Loucy (cell line): Measurements from ENCODE around the gene RWDD1.

Source experiments
- H2AFZ ChIP-seq: fragments of 200-600 bp; sonication (generic); 2 replicates; pipeline ENCODE4 v1.6.0; 2016; ENCODE audit warnings: antibody characterized with exemption, mild to moderate bottlenecking, low read length, moderate library complexity
- H3F3A ChIP-seq: fragments of 200-600 bp; 2 replicates; pipeline ENCODE4 v1.6.0; 2016; ENCODE audit warnings: antibody characterized with exemption, low read depth, mild to moderate bottlenecking
- H3K27me3 ChIP-seq: fragments of 200-600 bp; sonication (generic); 2 replicates; pipeline ENCODE4 v1.6.1; 2014; ENCODE audit warnings: low read length, mild to moderate bottlenecking; ENCODE audit not compliant: insufficient read depth, poor library complexity, severe bottlenecking
- H3K36me3 ChIP-seq: fragments of 200-600 bp; sonication (generic); 2 replicates; pipeline ENCODE4 v1.6.1; 2016; ENCODE audit warnings: low read length; ENCODE audit not compliant: insufficient read depth
- H3K4me1 ChIP-seq: fragments of 200-600 bp; sonication (generic); 2 replicates; pipeline ENCODE4 v1.5.1; 2014; ENCODE audit warnings: low read length, mild to moderate bottlenecking; ENCODE audit not compliant: insufficient read depth, poor library complexity, severe bottlenecking
- H3K4me2 ChIP-seq: fragments of 200-600 bp; sonication (generic); 2 replicates; pipeline ENCODE4 v1.6.0; 2014; ENCODE audit warnings: antibody characterized with exemption, low read length, low read depth, mild to moderate bottlenecking; ENCODE audit not compliant: poor library complexity, severe bottlenecking
- H3K4me3 ChIP-seq: fragments of 200-600 bp; sonication (generic); 2 replicates; pipeline ENCODE4 v1.5.1; 2014; ENCODE audit warnings: low read length, mild to moderate bottlenecking, mixed read lengths; ENCODE audit not compliant: poor library complexity, severe bottlenecking
- H3K79me2 ChIP-seq: fragments of 200-600 bp; sonication (generic); 2 replicates; pipeline ENCODE4 v1.6.1; 2014; ENCODE audit warnings: low read length; ENCODE audit not compliant: insufficient read depth
- H3K9ac ChIP-seq: fragments of 200-600 bp; sonication (generic); 2 replicates; pipeline ENCODE4 v1.6.0; 2014; ENCODE audit warnings: mild to moderate bottlenecking, low read depth, low read length, moderate library complexity; ENCODE audit not compliant: poor library complexity, severe bottlenecking
- H3K9me2 ChIP-seq: fragments of 200-600 bp; sonication (generic); replicated peaks from 2 replicates; pipeline ENCODE4 v1.6.1; 2016; ENCODE audit warnings: low read depth, low read length, mixed read lengths
- H3K9me3 ChIP-seq: fragments of 200-600 bp; sonication (generic); 2 replicates; pipeline ENCODE4 v1.6.1; 2014; ENCODE audit warnings: mild to moderate bottlenecking, antibody characterized with exemption, low read length, low read depth; ENCODE audit not compliant: insufficient read depth
- H4K20me1 ChIP-seq: fragments of 200-600 bp; sonication (generic); 2 replicates; pipeline ENCODE4 v1.6.0; 2014; ENCODE audit warnings: antibody characterized with exemption, low read length, mild to moderate bottlenecking; ENCODE audit not compliant: insufficient read depth, poor library complexity, severe bottlenecking
- CTCF ChIP-seq: fragments of 200-600 bp; sonication (generic); conservative IDR thresholded peaks from 2 replicates; pipeline ENCODE4 v1.5.1; 2014; ENCODE audit warnings: mild to moderate bottlenecking, antibody characterized with exemption, low read length
- EZH2phosphoT487 ChIP-seq: fragments of 200-600 bp; IDR thresholded peaks from 2 replicates; pipeline ENCODE4 v1.6.1; 2018; ENCODE audit warnings: antibody characterized with exemption, mild to moderate bottlenecking, moderate library complexity, borderline replicate concordance

Gene RWDD1

DNA sequence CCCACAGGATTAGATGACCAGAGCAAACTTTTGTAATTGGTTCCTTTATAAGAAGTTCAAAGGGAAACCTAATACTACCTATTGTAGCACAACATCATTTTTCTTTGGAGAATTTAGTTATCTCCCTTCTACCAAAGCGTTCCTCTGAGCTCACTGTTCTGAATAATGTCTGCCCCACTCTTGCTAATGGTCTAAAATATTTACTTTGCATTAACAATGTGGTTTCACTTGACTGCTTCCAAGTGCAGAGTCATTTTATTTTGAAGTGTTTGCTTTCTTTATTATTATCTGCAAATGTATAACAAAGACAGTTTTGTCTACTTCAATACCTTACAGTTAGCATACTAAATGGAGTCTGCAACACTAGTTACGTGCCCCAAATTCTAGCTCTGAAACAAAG is 40.9 kb upstream of the RWDD1 start:
- no peaks in the 10 kb centered on the region for H3K27me3 ChIP-seq
- no peak for TF ChIP-seq CTCF
- TF ChIP-seq EZH2phosphoT487, result no peak
- no peak overlapping the region for H3K9ac ChIP-seq

GRCh38 chr6:116531675-116532570 is 39.4 kb upstream of the RWDD1 start:
- H2AFZ ChIP-seq, result no peak overlapping the region
- peaks cover 4% of the 10 kb centered on the region for H3K4me1 ChIP-seq
- no peaks in the 10 kb centered on the region for H3K27me3 ChIP-seq
- H3K36me3 ChIP-seq, result no peaks in the 10 kb centered on the region
- no peaks in the 10 kb centered on the region for H3K9me2 ChIP-seq
- no peaks in the 10 kb centered on the region for H3K9me3 ChIP-seq
- H3K4me2 ChIP-seq, result no peak overlapping the region
- H3K9ac ChIP-seq, result no peak overlapping the region
- no peaks in the 10 kb centered on the region for H4K20me1 ChIP-seq
- H3K4me3 ChIP-seq, result no peak overlapping the region
- TF ChIP-seq EZH2phosphoT487 (no peak), CTCF (peak; percentile 85)
- H3K79me2 ChIP-seq, result no peaks in the 10 kb centered on the region
- no peaks in the 10 kb centered on the region for H3F3A ChIP-seq

More for the DNA sequence above, 40.9 kb upstream of the RWDD1 start:
- H3K4me3 ChIP-seq, result no peak overlapping the region
- no peaks in the 10 kb centered on the region for H3K9me2 ChIP-seq
- H3K9me3 ChIP-seq, result no peaks in the 10 kb centered on the region
- H3K36me3 ChIP-seq, result no peaks in the 10 kb centered on the region
- H3K79me2 ChIP-seq, result no peaks in the 10 kb centered on the region
- H2AFZ ChIP-seq, result peak overlapping the region; percentile 50; the same call in 1 of the 2 replicates
- no peaks in the 10 kb centered on the region for H4K20me1 ChIP-seq
- H3K4me2 ChIP-seq, result no peak overlapping the region
- H3K4me1 ChIP-seq, result peaks cover 4% of the 10 kb centered on the region
- H3F3A ChIP-seq, result no peaks in the 10 kb centered on the region

DNA sequence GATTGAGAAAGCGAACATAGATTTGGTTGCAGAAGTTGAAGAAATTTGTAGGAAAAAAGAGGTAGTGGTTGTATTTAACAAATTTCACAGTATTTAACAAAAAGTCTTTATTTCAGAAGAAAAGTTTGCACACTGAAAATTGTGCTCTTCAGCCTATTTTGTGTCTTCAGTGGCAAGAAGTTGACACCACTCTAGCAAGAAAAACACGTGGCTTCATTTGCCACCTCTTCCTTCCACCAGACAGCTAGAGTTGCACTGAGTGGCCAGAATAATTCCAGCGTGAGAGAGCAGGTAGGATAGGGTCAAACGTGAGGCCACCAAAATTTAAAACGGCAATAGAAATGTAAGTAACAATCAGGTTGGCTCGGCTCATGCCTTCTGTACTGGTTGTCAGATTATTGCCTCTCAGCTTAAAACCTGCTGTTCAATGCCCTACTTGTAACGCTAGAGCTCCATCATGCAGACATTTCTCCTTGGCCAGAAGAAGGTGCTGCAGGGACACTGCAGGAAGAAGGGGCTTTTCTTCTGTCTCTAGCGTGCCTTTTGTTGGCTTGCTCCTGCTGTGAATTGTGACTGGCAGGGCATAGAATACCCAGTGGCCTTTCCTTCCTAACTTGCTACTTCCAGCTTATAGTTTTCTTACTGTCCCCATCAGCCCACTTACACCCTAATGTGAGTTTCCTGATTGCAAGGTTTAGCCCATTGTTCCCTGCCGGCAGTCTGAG is 37.9 kb upstream of the RWDD1 start:
- peaks cover 4% of the 10 kb centered on the region for H3K4me1 ChIP-seq
- H4K20me1 ChIP-seq, result no peaks in the 10 kb centered on the region
- H2AFZ ChIP-seq, result 0 out of 2 replicates have a peak overlapping the region, but pooled peaks have one; percentile 13
- no peaks in the 10 kb centered on the region for H3K9me3 ChIP-seq
- H3K9me2 ChIP-seq, result no peaks in the 10 kb centered on the region
- no peak for TF ChIP-seq CTCF
- no peak for TF ChIP-seq EZH2phosphoT487
- H3K79me2 ChIP-seq, result no peaks in the 10 kb centered on the region
- H3K9ac ChIP-seq, result no peak overlapping the region
- H3K4me2 ChIP-seq, result no peak overlapping the region
- no peak overlapping the region for H3K4me3 ChIP-seq
- H3F3A ChIP-seq, result no peaks in the 10 kb centered on the region
- H3K27me3 ChIP-seq, result no peaks in the 10 kb centered on the region
- H3K36me3 ChIP-seq, result no peaks in the 10 kb centered on the region
